COLO829 (cell line): ENCODE measurements around the gene TPX2.
"Not testable (repeated sequence)": the region's sequence is repeated elsewhere in the genome, so short reads cannot be mapped to it uniquely, and the experiment has no call there.

ENCODE experiments used
- DNase-seq: peaks from one replicate; pipeline ENCODE4 v3.0.0; 2012; ENCODE audit warnings: low spot score

TPX2 gene

GRCh38 chr20:31811796-31812728 is 73.0 kb downstream of the TPX2 start:
- DNase-seq = no peak

GRCh38 chr20:31813611-31814010 is 74.5 kb downstream of the TPX2 start:
- no peak for DNase-seq

GRCh38 chr20:31814142-31814541 is 75.1 kb downstream of the TPX2 start:
- not testable (repeated sequence) for DNase-seq

- DNase-seq = peak; percentile 54
Measured at GRCh38 chr20:31815408-31816188, 76.5 kb downstream of the TPX2 start.

- no peak for DNase-seq
Measured at GRCh38 chr20:31816221-31816620, 77.1 kb downstream of the TPX2 start.

- no peak for DNase-seq
Measured at GRCh38 chr20:31817461-31817860, 78.4 kb downstream of the TPX2 start.

- DNase-seq = no peak
Measured at GRCh38 chr20:31818376-31818908, 79.4 kb downstream of the TPX2 start.

- no peak for DNase-seq
Measured at GRCh38 chr20:31819083-31819784, 80.1 kb downstream of the TPX2 start, which contains the start of gene MYLK2. Gene MYLK2, plus strand, starts transcription at chr20:31819356. Its CDS starts 225 bp downstream, at chr20:31819581.

- DNase-seq = no peak
Measured at GRCh38 chr20:31820228-31820627, 81.1 kb downstream of the TPX2 start.

- no peak for DNase-seq
Measured at GRCh38 chr20:31821427-31821826, 82.3 kb downstream of the TPX2 start.

GRCh38 chr20:31822421-31823330 is 83.6 kb downstream of the TPX2 start:
- DNase-seq = peak; percentile 86

- no peak for DNase-seq
Measured at GRCh38 chr20:31823360-31824124, 84.5 kb downstream of the TPX2 start.

GRCh38 chr20:31824125-31824485 is 85.0 kb downstream of the TPX2 start:
- DNase-seq = no peak

GRCh38 chr20:31824554-31825313 is 85.6 kb downstream of the TPX2 start:
- DNase-seq = no peak

- no peak for DNase-seq
Measured at GRCh38 chr20:31826074-31826473, 87.0 kb downstream of the TPX2 start.

GRCh38 chr20:31827059-31827458 is 88.0 kb downstream of the TPX2 start:
- DNase-seq = no peak

- not testable (repeated sequence) for DNase-seq
Measured at GRCh38 chr20:31828016-31828415, 88.9 kb downstream of the TPX2 start.

- no peak for DNase-seq
Measured at GRCh38 chr20:31829731-31830130, 90.6 kb downstream of the TPX2 start.

- DNase-seq = no peak
Measured at GRCh38 chr20:31830406-31830981, 91.4 kb downstream of the TPX2 start.
